Hematopoietic multipotent progenitor cell treated with erythropoietin and hydrocortisone succinate and interleukin-3 and kit ligand, for 6 days (in vitro differentiated cells): ENCODE measurements around the gene ZBED4.
"Not testable (repeated sequence)": the region's sequence is repeated elsewhere in the genome, so short reads cannot be mapped to it uniquely, and the experiment has no call there.

Experiments
- DNase-seq: peaks from one replicate; pipeline ENCODE4 v3.0.0-alpha.2; 2015

Gene ZBED4

DNA sequence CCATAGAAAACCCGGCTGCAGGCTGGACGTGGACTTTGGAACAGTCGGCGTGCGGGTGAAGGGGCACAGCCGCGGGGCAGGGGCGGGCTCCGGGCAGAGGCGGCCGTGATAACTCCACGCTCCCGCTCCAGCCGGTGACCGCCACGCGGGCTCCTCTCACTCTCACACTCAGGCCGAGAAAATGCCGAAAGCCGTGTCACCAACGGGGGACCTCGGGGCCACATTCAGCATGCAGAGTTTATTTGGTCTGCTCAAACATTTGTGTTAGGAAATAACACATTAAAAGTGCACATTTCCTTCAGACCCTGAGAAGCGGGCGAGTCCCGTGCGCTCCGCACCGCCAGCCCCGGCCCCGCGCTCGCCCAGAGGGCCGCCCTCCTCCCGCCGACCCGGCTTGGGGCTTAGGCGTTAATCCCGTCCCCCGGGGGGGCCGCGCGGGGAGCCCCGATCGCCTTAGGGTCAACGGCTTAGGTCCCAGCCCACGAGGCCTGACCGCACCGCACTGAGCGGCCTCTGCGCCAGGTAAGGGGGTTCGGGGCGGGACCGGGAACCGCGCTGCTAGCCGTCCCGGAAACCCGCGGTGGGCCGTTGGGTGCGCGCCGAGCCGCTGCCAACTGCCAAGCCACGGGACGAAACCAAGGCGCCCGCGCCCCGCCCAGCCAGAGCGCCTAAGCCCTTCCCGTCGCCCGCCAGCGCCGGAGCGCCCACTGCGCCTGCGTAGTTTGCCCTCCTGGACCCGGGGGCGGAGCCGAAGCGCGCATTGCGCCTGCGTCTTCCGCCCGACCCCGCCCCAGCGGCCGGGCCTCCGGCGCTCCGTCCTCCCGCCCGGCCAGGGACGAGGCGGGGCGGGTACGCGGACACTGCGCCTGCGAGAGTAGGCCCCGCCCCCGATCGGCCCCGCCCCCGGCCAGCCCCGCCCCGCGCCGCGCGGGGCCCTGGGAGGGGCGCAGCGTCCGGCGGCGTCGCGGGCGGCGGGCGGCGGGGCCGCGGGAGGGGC, at the start of gene ZBED4:
ZBED4 (plus strand) TSS at position 947 of the 997 bp plus-strand sequence. CDS start 29,819 bp downstream, outside the sequence.
- peak; percentile 99 for DNase-seq

- no peak for DNase-seq
These were observed 46.5 kb upstream of the ZBED4 start for GRCh38 chr22:49807129-49807528.

DNA sequence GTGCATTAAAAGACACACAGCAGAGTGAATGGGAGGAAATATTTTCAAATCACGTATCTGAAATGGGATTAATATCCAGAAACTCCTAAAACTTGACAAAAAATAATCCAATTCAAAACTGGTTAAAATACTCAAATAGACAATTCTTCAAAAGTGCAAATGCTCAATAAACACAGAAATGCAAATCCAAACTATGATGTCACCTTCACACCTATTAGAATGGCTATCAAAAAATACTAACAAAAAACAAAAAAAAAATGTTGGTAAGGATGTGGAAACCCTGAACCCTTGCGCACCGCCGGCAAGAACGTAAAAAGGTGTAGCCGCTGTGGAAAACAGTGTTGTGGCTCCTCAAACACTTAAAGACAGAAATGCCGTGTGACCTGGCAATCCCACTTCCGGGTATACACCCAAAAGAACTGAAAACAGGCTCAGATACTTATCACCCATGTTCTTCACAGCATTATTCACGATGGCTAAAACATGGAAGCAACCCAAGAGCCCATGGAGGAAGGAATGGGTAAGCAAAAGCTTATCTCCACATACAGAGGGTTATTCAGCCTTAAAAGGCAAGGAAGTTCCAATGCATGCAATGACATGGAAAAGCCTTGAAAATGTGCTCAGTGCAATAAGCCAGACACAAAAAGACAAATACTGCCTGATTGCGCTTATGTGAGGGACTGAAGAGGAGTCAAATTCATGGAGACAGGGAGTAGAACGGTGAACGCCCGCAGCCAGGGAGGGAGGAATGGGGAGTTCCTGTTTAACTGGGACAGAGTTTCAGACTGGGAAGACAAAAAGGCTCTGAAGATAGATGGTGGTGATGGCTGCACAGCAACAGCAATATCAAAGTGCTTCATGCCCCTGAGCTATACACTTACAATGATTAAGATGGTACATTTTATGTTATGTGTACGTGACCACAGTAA, 45.6 kb upstream of the ZBED4 start:
- DNase-seq, result peak; percentile 92

- peak; percentile 48 for DNase-seq
These were observed 43.2 kb upstream of the ZBED4 start for GRCh38 chr22:49810363-49811019.

- DNase-seq, result no peak
These were observed 42.4 kb upstream of the ZBED4 start for GRCh38 chr22:49811020-49811791.

DNA sequence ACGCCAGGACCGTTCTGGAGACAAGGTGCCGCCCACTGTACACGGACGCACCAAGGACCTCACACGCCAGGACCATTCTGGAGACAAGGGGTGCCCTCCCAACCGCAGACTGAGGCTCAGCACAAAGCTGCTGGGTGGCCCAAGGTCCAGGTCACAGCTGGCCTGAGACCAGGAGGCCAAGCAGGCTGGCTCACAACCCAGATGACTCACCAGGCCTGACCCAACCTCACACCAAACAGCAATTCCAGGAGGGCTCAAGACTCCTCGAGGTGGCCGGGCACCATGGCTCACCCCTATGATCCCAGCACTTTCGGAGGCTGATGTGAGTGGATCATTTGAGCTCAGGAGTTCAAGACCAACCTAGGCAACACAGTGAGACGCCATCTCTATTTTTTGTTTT, 40.8 kb upstream of the ZBED4 start:
- no peak for DNase-seq

- no peak for DNase-seq
These were observed 39.4 kb upstream of the ZBED4 start for GRCh38 chr22:49814164-49814686.

DNA sequence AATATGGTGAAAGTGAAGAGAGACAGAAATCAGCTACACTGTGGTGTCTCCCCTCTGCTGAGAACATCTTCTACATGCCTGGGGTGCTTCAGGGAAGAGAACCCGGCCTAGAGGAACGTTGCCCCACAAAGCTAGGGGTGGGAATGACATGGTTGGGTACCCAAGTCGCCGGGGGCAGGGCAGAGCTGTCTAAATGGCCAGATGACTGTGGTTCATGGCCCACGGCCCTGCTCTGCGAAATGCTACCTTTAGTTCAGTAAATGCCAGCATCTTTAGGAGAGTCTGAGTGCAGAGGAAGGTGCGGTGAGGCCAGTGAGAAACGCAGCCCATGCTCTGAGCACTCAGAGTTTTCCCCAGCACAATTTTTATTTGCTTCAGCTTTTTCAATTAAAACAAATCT, 38.8 kb upstream of the ZBED4 start:
- DNase-seq, result no peak

DNA sequence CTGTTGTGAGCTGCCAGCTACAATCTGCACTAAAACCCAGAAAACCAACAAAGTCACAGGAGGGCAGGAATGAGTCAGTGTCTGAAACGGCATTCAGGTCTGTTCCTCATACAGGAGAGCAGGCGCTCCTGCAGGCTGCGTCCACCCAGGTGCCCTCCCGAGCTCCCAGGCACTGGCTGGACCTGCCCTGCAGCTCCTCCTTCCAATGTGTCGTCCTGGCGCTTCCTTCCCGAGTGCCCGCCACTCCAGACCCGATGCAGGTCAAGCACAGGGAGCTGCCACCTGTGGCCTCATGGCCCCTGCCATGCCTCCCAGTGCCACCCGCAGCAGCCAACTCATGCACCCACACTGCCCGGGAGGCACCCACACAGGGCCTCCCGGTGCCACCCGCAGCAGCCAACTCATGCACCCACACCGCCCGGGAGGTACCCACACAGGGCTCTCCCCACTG, 38.0 kb upstream of the ZBED4 start:
- no peak for DNase-seq

GRCh38 chr22:49817359-49817758, 36.3 kb upstream of the ZBED4 start:
- no peak for DNase-seq

GRCh38 chr22:49820984-49821383, 32.7 kb upstream of the ZBED4 start:
- DNase-seq, result no peak

DNA sequence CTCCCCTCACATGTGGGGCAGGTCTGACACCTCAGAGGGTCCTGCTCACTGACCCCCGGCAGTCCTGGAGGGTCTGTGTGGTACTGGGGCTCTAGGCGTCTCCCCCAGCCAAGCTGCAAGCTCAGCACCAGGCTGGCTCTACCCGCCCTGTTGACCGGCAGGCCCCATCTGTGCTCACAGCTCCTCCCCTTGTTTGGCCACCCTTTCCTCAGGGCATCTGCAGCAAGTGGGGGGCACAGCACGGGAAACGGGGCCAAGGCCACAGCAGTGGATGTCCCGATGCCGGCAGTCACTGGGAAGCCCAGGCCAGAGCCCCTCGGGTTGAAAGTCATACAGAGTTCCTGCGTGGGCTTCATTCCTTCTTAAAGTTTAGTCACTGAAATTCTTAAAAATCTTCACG, 31.9 kb upstream of the ZBED4 start:
- DNase-seq, result not testable (repeated sequence)

GRCh38 chr22:49823289-49824045, 30.2 kb upstream of the ZBED4 start:
- no peak for DNase-seq

- no peak for DNase-seq
These were observed 29.3 kb upstream of the ZBED4 start for GRCh38 chr22:49824185-49824925.

DNA sequence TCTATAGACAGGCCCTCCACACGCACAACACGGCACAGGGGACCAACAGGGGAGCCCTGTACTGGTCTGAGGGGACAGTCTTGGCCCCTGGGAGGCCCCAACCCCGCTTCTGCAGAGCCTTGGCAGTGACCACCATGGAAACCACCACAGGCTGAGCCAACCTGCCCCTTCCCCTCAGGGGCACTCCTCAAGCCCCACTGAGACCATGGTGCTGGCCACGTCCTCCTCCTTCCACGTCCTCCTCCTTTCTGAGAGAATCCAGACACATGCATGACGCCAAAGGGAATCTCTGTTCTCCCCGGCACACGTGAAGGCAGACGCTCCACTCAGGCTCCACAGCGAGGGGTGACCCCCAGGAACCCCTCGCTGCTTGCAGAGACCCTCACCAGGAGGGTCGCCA, 28.7 kb upstream of the ZBED4 start:
- DNase-seq, result no peak

DNA sequence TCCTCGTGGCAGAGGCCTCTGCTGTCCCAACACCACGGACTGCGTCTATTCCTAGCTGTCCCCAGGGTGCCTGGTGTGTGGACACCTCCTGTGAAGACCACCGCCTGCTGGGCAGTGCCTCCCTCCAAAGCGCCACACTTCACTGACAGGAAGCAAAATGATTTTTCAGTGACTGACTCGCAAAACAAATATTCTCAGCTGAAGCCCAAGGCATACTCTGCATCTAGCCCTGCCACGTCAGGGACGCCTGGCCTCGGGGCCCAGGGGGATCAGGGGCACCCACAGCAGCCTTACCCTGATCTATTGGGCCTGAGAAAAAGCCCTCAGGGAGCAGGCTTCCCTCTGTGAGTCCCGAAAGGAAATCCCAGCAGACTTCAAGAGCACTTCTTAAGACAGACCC, 28.2 kb upstream of the ZBED4 start:
- no peak for DNase-seq

- peak; percentile 75 for DNase-seq
These were observed 27.6 kb upstream of the ZBED4 start for GRCh38 chr22:49825944-49826602.

GRCh38 chr22:49826603-49827270, 26.9 kb upstream of the ZBED4 start:
- peak; percentile 51 for DNase-seq

DNA sequence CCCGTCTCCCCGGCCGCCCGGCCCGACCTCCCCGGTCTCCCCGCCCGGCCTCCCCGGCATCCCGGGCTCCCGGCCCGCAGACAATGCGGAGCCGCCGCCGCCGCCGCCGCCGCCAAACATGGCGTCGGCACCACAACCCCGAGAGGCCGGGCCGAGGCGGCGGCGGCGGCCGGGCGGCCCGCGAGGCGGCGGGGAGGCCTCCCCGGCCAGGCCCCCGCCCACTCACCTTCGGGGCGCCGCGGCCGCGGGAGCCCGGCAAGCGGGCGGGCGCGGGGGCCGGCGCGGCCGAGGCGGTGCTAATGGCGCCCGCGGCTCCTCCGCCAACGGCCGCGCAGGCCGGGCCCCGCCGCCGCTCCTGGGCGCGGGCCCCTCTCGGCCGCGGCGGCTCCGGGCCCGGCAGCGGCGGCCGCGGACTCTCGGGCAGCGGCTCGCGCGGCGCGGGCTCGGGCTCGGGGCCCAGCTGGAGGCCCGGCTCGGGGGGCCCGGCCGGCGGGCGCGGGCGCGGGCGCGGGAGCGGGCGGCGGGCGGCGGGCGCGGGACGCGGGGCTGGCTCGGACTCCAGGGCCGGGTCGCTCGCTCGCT, 26.3 kb upstream of the ZBED4 start:
- DNase-seq, result no peak
